HG02588 (cell line): ENCODE data around the gene OGDH.
"Not testable (repeated sequence)": the region's sequence is repeated elsewhere in the genome, so short reads cannot be mapped to it uniquely, and the experiment has no call there.

ENCODE experiments used
- ATAC-seq: cut with Tn5 transposase; IDR thresholded peaks from one replicate; pipeline ENCODE4 v1.9.1; 2021; ENCODE audit warnings: mild to moderate bottlenecking, moderate library complexity; ENCODE audit not compliant: unreplicated experiment

Gene OGDH

DNA sequence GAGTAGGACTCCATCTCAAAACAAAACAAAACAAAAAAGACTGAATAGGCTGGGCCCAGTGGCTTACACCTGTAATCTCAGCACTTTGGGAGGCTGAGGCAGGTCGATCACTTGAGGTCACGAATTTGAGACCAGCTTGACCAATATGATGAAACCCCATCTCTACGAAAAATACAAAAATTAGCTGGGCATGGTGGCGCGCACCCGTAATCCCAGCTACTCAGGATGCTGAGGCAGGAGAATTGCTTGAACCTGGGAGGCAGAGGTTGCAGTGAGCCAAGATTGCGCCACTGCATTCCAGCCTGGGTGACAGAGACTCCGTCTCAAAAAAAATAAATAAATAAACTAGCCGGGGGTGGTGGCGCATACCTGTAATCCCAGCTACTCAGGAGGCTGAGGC is 97.0 kb downstream of the OGDH start:
- not testable (repeated sequence) for ATAC-seq

DNA sequence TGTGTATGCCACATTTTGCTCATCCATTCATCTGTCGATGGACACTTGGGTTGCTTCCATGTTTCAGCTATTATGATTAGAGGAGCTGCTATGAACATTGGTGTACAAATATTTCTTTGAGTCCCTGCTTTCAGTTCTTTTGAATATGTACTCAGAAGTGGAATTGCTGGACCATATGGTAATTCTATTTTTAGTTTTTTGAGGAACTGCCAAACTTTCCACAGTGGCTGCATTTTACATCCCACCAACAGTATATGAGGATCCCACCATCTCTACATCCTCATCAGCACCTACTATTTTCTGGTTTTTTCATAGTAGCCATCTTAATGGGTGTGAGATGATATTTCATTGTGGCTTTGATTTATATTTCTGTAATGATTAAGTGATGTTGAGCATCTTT is 97.5 kb downstream of the OGDH start:
- no peak for ATAC-seq

DNA sequence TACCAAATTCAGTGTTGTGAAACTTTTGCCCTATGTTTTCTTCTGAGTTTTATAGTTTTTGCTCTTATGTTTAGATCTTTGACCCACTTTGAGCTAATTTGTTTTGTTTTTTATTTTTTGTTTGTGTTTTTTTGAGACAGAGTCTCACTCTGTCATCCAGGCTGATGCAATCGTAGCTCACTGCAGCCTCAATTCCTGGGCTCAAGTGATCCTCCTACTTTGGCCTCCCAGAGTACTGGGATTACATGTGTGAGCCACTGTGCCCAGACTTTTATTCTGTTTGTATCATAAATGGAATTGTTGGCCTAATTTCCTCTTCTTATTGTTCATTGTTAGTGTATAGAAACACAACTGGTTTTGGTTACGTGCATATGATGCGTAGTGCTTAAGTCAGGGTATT is 99.0 kb downstream of the OGDH start:
- no peak for ATAC-seq

DNA sequence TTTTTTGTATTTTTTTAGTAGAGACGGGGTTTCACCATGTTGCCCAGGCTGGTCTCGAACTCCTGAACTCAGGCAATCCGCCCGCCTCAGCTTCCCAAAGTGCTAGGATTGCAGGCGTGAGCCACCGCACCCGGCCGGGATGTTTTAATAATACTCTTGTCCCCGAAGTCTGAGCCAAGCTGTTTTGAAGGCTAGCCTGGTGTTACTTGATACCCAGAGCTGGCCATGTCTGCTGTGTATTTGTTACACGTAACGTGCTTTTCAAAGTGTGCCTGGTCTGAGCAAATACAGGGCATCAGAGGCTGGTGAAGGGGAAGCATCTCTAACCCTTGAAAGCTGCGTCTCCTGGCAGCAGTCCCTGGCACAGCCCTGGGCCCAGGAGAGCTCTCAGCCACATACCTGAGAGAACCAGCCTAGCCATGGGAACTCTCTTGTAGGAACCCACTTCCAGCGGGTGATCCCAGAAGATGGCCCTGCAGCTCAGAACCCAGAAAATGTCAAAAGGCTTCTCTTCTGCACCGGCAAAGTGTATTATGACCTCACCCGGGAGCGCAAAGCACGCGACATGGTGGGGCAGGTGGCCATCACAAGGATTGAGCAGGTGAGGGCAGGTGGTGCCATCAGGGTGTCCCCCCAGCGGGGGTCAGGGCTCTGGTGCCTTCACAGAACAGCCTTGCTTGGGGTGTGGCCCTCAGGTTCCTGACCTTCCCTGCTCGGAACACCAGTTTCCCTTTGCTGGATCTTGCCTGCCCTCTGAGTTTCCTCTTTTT is 100.5 kb downstream of the OGDH start:
- no peak for ATAC-seq

DNA sequence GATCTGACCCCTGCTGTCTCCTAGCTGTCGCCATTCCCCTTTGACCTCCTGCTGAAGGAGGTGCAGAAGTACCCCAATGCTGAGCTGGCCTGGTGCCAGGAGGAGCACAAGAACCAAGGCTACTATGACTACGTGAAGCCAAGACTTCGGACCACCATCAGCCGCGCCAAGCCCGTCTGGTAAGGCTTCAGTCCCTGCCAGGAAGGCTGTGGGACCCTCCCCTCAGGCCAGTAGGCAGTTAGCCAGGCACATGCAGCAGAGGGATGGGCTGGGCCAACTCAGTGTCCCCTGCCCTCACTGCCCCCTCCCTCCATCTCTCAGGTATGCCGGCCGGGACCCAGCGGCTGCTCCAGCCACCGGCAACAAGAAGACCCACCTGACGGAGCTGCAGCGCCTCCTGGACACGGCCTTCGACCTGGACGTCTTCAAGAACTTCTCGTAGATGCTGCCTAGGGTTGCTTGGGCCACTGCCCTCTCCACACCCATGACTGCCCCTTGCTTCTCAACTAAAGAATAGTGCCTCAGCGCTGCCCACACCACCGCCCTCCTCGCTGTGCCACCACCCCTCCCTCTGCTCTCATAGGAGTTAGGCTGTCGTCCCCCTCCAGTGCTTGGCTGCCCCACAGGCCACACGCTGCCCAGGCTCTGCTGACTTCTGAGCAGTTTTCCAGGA is 101.3 kb downstream of the OGDH start:
- no peak for ATAC-seq

DNA sequence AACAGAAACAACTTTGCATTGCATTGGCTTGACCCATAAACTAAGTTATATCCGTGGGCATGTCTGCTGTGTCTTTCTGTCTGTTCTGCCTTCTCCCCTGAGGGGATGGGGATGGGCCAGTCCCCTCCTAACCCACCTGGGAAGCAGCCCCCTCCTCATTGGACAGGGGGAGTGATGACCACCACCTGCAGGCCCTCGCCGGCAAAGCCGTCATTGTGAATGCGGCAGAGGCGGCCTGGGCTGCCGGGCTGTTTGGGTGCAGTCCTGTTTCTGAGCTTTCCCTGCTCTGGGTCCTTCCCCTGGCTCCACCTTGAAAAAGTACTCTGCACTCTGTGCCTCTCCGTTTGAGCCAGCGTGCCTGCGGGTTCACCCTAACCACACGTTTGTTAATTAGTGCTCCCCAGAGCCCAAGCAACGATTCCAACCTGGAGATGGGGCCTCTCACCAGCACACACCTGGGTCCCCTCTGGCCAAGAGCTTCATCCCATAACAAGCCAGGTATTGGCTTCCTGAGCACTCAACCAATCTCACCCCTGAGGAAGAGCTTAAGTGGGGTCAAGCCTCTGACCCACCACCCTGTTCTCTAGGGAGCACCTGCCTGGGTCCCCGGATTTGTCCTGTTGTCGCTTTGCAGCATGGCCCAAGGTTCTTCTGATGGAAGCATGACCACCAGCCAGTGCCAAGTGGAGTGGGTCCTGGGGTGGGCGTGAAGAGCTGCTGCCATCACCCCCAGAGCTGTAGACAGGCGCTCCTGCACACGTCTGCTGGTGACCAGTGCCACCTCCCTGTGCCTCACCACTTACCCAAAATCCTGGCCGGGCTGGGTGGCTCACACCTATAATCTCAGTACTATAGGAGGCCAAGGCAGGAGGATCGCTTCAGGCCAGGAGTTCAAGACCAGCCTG is 102.8 kb downstream of the OGDH start:
- no peak for ATAC-seq

DNA sequence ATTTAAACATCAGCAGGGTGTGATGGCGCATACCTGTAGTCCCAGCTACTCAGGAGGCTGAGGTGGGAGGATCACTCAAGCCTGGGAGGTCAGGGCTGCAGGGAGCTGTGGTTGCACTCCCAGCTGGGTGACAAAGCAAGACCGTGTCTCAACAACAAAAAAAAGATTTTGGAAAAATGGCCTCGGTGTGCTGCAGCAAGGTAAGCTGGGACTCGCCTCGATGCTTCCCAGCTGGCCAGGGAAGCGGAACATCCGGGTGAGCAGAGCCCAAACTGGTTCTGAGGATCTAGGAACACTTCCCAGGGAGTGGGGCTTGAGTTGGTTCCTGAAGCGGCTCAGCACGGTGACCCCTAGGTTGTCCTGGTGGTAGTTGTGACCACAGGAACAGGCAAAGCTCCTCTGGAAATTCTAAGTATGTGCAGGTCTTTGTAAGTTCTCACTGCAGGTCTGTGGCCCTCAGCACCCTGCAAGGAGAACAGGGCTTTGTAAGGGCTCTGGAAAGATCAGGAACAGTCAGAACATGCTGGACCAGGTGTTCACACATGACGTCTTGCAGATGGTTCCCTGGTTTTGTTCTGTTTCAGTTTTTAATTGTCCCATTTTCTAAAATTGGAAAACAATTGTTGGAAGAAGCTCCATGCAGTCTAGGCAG is 103.6 kb downstream of the OGDH start:
- no peak for ATAC-seq

DNA sequence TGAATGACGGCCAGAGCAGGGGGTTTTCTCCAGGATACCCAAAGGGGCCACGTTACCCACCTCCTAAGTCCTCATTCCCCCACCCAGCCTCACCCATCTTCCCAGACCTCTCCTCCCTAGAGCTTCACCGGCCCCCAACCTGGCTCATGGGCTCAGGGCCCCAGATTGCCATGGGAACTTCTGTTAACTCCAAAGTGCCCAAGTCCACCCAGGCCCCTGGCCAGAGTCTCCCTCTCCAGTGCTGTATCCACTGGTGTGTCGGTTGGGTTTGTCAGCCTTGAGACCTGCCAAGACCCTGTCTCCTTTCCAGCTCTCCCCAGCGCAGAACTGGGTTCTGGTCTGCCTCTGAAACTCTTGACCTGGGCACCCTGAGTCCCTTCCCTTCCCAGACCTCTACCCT is 105.1 kb downstream of the OGDH start:
- no peak for ATAC-seq

DNA sequence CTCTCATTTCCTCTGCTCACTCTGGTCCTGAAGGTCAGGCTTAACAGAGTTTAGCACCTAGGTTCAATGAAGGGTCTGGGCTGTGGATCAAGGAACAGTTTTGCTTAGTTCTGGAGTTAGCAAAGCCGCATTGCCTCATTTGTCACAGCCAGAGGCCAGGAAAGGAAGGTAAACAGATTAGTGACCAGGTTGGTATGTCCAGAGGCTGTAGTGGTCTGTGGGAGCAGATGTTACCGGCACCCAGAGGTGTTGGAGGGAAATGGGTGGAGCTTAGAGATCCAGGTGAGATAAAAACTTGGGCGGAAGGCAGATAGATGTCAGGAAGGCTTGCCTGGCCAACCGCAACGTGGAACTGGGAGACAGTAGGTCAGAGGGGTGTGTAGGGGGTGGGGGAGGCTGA is 105.6 kb downstream of the OGDH start:
- ATAC-seq, result no peak

DNA sequence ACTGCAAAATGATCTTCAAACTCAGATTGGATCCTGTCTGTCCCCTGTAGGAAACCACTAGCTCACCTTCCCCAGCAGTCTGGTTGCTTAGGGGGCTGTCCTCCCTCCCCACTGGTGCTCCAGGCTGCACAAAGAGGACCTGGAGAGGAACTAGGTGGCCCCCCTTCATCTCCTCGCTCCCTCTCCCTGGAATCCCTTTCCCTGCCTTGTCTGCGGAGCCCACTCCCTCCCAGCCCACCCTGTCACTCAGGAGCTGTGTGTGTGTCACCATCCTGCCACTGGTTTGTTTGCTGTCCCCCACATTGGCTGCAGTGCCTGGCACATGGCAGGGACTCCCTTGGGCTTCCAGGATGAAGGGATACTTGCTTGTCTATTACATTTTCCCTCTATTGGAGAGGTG is 106.7 kb downstream of the OGDH start:
- ATAC-seq, result no peak

DNA sequence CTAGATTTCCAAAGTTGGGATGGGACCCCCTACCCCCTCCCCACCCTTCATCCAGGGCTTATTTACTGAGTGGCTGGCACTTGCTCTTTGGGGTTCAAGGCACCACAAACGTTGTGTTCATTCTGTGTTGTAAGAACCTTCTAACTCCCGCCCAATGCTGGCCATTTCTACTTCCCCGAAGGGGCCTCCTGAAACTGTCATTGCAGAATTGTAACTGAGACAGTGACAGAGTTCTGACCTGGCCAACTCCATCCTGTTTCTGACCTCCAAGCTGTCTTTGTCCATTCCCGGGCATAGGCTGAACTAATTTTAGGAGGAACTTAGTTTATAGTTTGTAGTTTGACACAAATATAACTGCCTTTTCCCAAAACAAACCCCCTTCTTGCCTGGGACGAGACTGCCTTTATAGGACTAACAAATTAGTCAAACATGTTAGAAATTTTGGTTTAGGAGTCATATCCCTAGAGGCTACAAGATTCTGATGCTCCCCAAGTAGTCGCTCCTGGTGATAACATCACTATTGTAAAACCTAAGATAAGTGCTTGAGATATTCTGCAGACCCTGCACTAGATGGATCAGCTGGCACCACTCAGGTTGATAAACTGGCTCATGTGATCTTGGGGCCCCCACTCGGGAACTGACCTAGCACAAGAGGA is 107.4 kb downstream of the OGDH start:
- no peak for ATAC-seq

DNA sequence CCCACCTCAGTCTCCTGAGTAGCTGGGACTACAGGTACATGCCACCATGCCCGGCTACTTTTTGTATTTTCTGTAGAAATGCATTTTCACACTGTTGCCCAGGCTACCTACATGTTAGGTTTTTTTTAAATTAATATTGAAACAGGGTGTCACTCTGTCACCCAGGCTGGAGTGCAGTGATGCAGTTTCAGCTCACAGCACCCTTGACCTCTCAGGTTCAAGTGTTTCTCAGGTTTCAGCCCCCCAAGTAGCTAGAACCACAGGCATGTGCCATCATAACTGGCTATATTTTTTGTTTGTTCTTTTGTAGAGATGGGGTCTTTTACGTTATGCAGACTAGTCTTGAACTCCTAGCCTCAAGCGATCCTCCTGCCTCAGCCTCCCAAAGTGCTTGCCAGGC is 109.8 kb downstream of the OGDH start:
- ATAC-seq, result no peak

DNA sequence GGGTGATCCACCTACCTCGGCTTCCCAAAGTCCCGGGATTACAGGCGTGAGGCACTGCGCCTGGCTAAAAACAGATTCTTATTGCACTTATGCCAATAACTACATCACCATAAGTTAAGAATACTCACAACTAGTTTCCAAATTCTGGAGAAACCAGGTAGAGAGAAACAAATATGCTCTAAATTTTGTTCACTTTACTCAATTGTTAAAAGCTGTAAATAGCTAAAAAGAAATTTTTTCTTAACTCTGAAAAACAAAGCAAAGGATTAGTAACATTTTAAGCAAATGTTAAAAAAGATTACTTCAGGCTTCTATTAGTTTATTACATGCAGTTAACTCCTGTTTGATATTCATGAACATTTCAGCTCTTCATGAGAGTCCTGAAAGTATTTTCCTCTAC is 113.9 kb downstream of the OGDH start:
- no peak for ATAC-seq

DNA sequence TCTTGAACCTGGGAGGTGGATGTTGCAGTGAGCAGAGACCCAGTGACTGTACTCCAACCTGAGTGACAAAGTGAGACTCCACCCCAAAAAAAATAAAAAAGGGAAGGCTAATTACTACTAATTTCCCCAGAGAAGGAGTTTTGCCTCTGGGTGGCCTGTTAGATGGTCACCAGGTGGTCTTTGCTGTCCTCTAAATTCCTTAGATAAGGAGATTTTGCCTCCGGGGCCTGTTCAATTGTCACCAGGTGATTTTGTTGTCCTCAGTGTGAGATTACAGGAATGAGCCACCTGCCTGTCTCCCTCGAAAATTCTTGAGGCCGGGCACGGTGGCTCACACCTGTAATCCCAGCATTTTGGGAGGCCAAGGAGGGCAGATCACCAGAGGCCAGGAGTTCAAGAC is 117.8 kb downstream of the OGDH start:
- no peak for ATAC-seq

DNA sequence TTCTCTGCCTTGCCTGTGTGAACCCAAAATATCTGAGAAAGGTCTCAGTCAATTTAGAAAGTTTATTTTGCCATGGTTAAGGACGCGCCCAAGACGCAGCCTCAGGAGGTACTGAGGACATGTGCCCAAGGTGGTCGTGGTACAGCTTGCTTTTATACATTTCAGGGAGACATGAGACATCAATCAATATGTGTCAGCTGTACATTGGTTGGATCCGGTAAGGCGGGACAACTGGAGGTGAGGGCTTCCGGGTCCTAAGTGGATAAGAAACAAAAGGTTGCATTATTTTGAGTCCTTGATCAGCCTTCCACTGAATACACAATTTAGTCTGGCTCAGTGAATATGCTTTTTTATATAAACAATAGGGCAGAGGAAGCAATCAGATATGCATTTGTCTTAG is 119.8 kb downstream of the OGDH start:
- not testable (repeated sequence) for ATAC-seq

DNA sequence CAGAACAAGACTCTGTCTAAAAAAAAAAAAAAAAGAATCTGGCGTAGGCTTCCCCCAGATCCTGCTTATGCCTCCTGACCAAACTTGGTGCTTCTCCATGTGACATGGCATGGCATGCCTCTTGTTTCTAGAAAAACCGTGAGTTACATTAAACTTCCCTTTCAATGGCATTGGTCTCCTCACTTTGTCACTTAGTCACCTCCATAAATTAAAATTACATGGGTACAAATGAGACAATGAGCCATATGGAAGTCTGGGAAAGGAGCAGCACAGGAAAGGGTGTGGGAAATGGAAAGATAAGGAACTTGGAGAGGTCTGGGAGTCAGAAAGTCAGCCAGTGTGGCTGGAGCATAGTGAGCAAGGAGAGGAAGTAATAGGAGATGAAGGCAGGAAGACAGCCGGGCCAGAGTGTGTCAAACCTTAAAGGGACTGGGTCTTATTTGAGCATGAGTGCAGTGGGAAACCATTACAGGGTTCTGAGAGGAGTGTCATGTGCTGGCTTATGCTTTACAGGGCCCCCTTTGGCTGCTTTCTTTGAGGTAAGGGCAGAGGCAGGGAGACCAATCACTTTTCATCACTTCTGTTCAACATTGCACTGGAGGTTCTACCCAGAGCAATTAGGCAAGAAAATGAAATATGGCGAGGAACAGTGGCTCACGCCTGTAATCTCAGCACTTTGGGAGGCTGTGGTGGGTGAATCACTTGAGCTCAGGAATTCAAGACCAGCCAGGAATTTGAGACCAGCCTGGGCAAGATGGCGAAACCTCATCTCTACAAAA is 120.9 kb downstream of the OGDH start:
- no peak for ATAC-seq

DNA sequence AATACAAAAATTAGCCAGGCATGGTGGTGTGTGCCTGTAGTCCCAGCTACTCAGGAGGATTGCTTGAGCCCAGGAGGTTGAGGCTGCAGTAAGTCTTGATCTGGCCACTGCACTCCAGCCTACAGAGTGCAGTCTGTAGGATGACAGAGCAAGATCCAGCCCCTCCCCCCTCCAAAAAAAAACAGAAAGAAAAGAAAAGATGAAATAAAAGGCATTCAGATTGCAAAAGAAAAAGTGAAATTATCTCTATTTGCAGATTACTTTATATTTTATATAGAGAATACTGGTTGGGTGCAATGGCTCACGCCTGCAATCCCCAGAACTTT is 121.5 kb downstream of the OGDH start:
- ATAC-seq, result no peak

DNA sequence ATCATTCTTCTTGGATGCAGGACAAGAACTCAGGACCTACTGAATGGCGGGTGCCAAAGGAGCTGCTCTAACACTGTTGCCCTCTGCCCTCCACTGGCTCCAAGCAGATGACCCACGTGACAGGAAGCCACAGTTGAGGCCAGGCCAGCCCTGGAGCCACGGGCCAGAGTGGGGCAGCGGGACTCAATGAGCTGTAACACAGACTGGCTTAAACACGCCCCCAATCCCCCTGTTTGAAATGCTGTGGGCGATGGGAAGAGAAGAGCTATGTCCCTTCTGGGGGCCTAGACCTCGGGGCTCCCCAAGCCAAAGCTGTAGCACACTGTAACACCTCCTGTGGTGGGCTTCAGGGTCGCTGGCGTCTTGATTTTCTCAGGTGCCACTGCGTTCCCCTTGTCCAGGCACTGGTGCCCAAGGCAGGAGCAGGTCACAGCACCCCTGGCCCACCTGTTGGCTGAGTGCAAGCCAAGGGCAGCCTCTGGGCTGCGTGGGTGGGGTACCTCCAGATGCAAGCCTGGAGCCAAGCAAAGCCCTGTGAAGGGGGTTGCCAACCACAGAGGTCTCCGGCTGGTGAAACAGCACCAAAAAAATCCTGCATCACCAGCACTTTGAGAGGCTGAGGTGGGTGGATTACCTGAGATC is 123.6 kb downstream of the OGDH start:
- no peak for ATAC-seq

DNA sequence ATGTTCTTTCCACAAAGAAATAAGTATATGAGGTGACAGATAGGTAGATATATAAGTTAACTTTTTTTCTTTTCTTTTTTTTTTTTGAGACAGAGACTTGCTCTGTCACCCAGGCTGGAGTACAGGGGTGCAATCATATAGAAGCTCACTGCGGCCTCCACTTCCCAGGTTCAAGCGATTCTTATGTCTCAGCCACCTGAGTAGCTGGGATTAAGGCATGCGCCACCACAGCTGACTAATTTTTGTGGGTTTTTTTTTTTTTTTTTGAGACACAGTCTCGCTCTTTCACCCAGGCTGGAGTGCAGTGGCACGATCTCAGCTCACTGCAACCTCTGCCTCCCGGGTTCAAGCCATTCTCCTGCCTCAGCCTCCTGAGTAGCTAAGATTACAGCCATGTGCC is 126.5 kb downstream of the OGDH start:
- not testable (repeated sequence) for ATAC-seq
